B cell (primary cell): ENCODE data around the gene POLR3GL. TPM values are rescaled to one million over a fixed set of nuclear protein-coding genes. Genes with fewer than 3 reads are reported as not detected.
A peak's percentile ranks its signal among the peaks of the same experiment; 100 is the strongest.

Source experiments
- ATAC-seq: fragments of 200-7000 bp; cut with Tn5 transposase; one replicate; pipeline ENCODE4 v1.10.0; 2021; ENCODE audit warnings: low read depth, mild to moderate bottlenecking, moderate number of reproducible peaks, moderate library complexity
- CTCF ChIA-PET: fragments of 350-600 bp; sonication (Branson Sonifier 250); formaldehyde crosslinking; loops from one replicate; lab custom pipeline; 2021; ENCODE audit warnings: antibody characterized with exemption, inconsistent platforms; lab: Charles Lee
- POLR2A ChIA-PET: fragments of 350-600 bp; sonication (Branson Sonifier 250); formaldehyde crosslinking; loops from one replicate; lab custom pipeline; 2021; ENCODE audit warnings: antibody characterized with exemption; lab: Charles Lee
- DNase-seq: peaks from one replicate; pipeline ENCODE4 v3.0.0; 2013
- H2AFZ ChIP-seq: 2 replicates; pipeline ENCODE4 v1.6.1; 2012; ENCODE audit warnings: mild to moderate bottlenecking, low read depth, low read length; ENCODE audit not compliant: insufficient read depth, poor library complexity, severe bottlenecking
- H3K27ac ChIP-seq, 2 donors: 1 replicate in 1 of 2; 2 replicates in 1 of 2; pipeline ENCODE4 v1.5.1; 2012 to 2013; ENCODE audit warnings: low read length in 2 of 2, mild to moderate bottlenecking in 2 of 2, moderate library complexity in 1 of 2
- H3K27me3 ChIP-seq, 4 experiments: fragments of 200-600 bp in 1 of 4; sonication (generic) in 1 of 4; replicated peaks in 1 of 4; 1 replicate in 2 of 4; 2 replicates in 2 of 4; pipeline versions ENCODE4 v1.6.1 to v1.7.0; 2013 to 2016; ENCODE audit warnings: low read length in 3 of 4, mild to moderate bottlenecking in 2 of 4, mixed read lengths in 1 of 4, moderate library complexity in 1 of 4; ENCODE audit not compliant: insufficient read depth in 4 of 4, control insufficient read depth in 3 of 4; ENCODE audit errors: control extremely low read depth in 1 of 4
- H3K36me3 ChIP-seq, 2 experiments: replicated peaks in 1 of 2; 1 replicate in 1 of 2; 2 replicates in 1 of 2; pipeline versions ENCODE4 v1.6.1 to v1.7.1; 2013; ENCODE audit warnings: low read length in 1 of 2; ENCODE audit not compliant: insufficient read depth in 2 of 2, control insufficient read depth in 1 of 2; ENCODE audit errors: control extremely low read depth in 1 of 2, extremely low read depth in 1 of 2
- H3K4me1 ChIP-seq, 2 donors: fragments of 200-600 bp in 1 of 2; sonication (generic) in 1 of 2; 1 replicate in 1 of 2; 2 replicates in 1 of 2; pipeline versions ENCODE4 v1.5.1 to v1.6.1; 2013 to 2017; ENCODE audit warnings: low read length in 2 of 2; ENCODE audit not compliant: control insufficient read depth in 2 of 2, insufficient read depth in 2 of 2
- H3K4me2 ChIP-seq: replicated peaks from 2 replicates; pipeline ENCODE3; 2012; ENCODE audit warnings: mild to moderate bottlenecking, low read depth, low read length; ENCODE audit not compliant: poor library complexity, severe bottlenecking
- H3K4me3 ChIP-seq, 5 experiments: fragments of 200-600 bp in 1 of 5; sonication (generic) in 1 of 5; 1 replicate in 3 of 5; 2 replicates in 2 of 5; pipeline versions ENCODE4 v1.5.1 to v1.7.0; 2011 to 2016; ENCODE audit warnings: low read length in 4 of 5, mild to moderate bottlenecking in 4 of 5, low read depth in 2 of 5, control low read depth in 1 of 5, moderate library complexity in 1 of 5; ENCODE audit not compliant: insufficient read depth in 1 of 5; ENCODE audit errors: control extremely low read depth in 1 of 5, extremely low read depth in 1 of 5
- H3K79me2 ChIP-seq: fragments of 200-600 bp; sonication (generic); one replicate; pipeline ENCODE4 v1.6.0; 2016; ENCODE audit warnings: low read length; ENCODE audit not compliant: control insufficient read depth, insufficient read depth
- H3K9ac ChIP-seq: fragments of 200-600 bp; sonication (generic); 2 replicates; pipeline ENCODE4 v1.6.1; 2017; ENCODE audit warnings: mild to moderate bottlenecking, low read length, moderate library complexity
- H3K9me3 ChIP-seq, 3 donors: one replicate each; pipeline versions ENCODE4 v1.6.1 to v1.7.1; 2013; ENCODE audit warnings: low read length in 2 of 3; ENCODE audit not compliant: control insufficient read depth in 2 of 3, insufficient read depth in 1 of 3; ENCODE audit errors: control extremely low read depth in 1 of 3
- H4K20me1 ChIP-seq: 2 replicates; pipeline ENCODE4 v1.6.0; 2012; ENCODE audit warnings: mild to moderate bottlenecking, low read length; ENCODE audit not compliant: insufficient read depth, control insufficient read depth, poor library complexity, severe bottlenecking
- H3K27ac Mint-ChIP-seq: one replicate; pipeline ENCODE4 v1.8.0; 2021; ENCODE audit warnings: mixed read lengths
- H3K27me3 Mint-ChIP-seq: one replicate; pipeline ENCODE4 v1.8.0; 2021; ENCODE audit warnings: mixed read lengths
- H3K4me1 Mint-ChIP-seq: one replicate; pipeline ENCODE4 v1.8.0; 2021; ENCODE audit warnings: mixed read lengths
- H3K4me3 Mint-ChIP-seq: one replicate; pipeline ENCODE4 v1.8.0; 2021; ENCODE audit warnings: mixed read lengths
- H3K9me3 Mint-ChIP-seq: one replicate; pipeline ENCODE4 v1.8.0; 2022; ENCODE audit warnings: mixed read lengths; ENCODE audit not compliant: insufficient read depth
- CTCF ChIP-seq: fragments of 200-600 bp; IDR thresholded peaks from one replicate; pipeline ENCODE4 v1.8.0; 2022; ENCODE audit warnings: antibody characterized with exemption, mild to moderate bottlenecking
- EZH2 ChIP-seq: IDR thresholded peaks from 2 replicates; pipeline ENCODE4 v1.6.1; 2012; ENCODE audit warnings: borderline replicate concordance, low read depth, mild to moderate bottlenecking, moderate library complexity, low read length; ENCODE audit not compliant: insufficient read depth, poor library complexity, severe bottlenecking
- WGBS: methylation state at CpG from one replicate; pipeline ENCODE4 v1.1.5; 2013; ENCODE audit warnings: missing lambda C conversion rate; ENCODE audit not compliant: insufficient coverage; 5-methylcytosine and 5-hydroxymethylcytosine counted together
- intact Hi-C: fragments of 100-400 bp; cut with micrococcal nuclease; formaldehyde crosslinking; loops from one replicate; pipeline ENCODE4 v1.10.0; 2022
- polyA plus RNA-seq: library from polyadenylated mRNA; depleted of rRNA; stranded (reverse); fragments of >200 nt; gene quantifications from 2 replicates; pipeline ENCODE4 v1.2.3, GENCODE V29; 2012
- total RNA-seq, 2 donors: library from RNA; stranded (reverse); fragments of 120-200 nt in 1 of 2; gene quantifications; 1 replicate in 1 of 2; 2 replicates in 1 of 2; pipeline versions ENCODE4 v1.2.3 to v1.2.4, GENCODE V29; 2013 to 2022

POLR3GL gene
- total and polyA plus RNA-seq, 2 donors (not counting 1 experiment from before 2014, with no cell fraction given): 17.6 to 33.3 TPM

- no peaks in the 10 kb centered on the region for H3K27me3 ChIP-seq
- no peak overlapping the region for H2AFZ ChIP-seq
- peaks cover 10% of the 10 kb centered on the region for H3K79me2 ChIP-seq
- intact Hi-C loops: no loop called here
- Mint-ChIP-seq H3K4me1 (peaks cover 41% of the 10 kb centered on the region), H3K4me3 (peak overlapping the region; percentile 82), H3K27ac (peak overlapping the region; percentile 81), H3K9me3 (no peaks in the 10 kb centered on the region), H3K27me3 (no peaks in the 10 kb centered on the region)
- H3K27ac ChIP-seq: no peak overlapping the region
- POLR2A ChIA-PET: interaction anchor here (0.6 to 1.1 kb wide), 2 partner anchors 48 to 92 kb away, joined by 3 to 4 read pairs; partner anchors contain the start of genes ANKRD34A and POLR3GL
- H3K4me1 ChIP-seq: peaks cover 15 to 24% of the 10 kb centered on the region in 2 donors
- WGBS: 93% methylated on average over 5 of the region's 5 CpGs
- no peaks in the 10 kb centered on the region for H3K9me3 ChIP-seq
- H3K4me2 ChIP-seq: no peak overlapping the region
- CTCF ChIA-PET: interaction anchor here (0.8 to 9.3 kb wide), 2 partner anchors 10 to 70 kb away, joined by 3 to 107 read pairs; partner anchors contain the start of gene NUDT17
- TF ChIP-seq CTCF: no peak
- TF ChIP-seq EZH2: no peak
- H3K4me3 ChIP-seq: no peak overlapping the region
- no peak for ATAC-seq
- no peak overlapping the region for H3K9ac ChIP-seq
- H3K36me3 ChIP-seq: peaks cover 0 to 31% of the 10 kb centered on the region in 2 experiments
- no peaks in the 10 kb centered on the region for H4K20me1 ChIP-seq
- no peak for DNase-seq
Measured at GRCh38 chr1:145916745-145917144, 47.7 kb upstream of the POLR3GL start.

GRCh38 chr1:145917595-145917994 is 46.9 kb upstream of the POLR3GL start:
- no peaks in the 10 kb centered on the region for H4K20me1 ChIP-seq
- H3K4me1 ChIP-seq: peaks cover 15 to 24% of the 10 kb centered on the region in 2 donors
- ATAC-seq (no peak), DNase-seq (no peak)
- ChIA-PET CTCF (no interaction called here), POLR2A (interaction anchor here (0.6 to 2.5 kb wide), 4 partner anchors 10 to 49 kb away, joined by 4 to 28 read pairs (median 12); partner anchors contain the start of genes ANKRD34A, LIX1L, POLR3GL and RBM8A)
- Mint-ChIP-seq H3K9me3 (no peaks in the 10 kb centered on the region), H3K27me3 (no peaks in the 10 kb centered on the region), H3K27ac (peak overlapping the region; percentile 95), H3K4me3 (peak overlapping the region; percentile 92), H3K4me1 (peaks cover 37% of the 10 kb centered on the region)
- peaks cover 0 to 25% of the 10 kb centered on the region in 2 experiments for H3K36me3 ChIP-seq
- no peaks in the 10 kb centered on the region for H3K27me3 ChIP-seq
- H3K27ac ChIP-seq: peak overlapping the region; percentile 74 to 79
- peak overlapping the region; percentile 90 for H2AFZ ChIP-seq
- peaks cover 10% of the 10 kb centered on the region for H3K79me2 ChIP-seq
- peak overlapping the region; percentile 68 for H3K9ac ChIP-seq
- intact Hi-C loops: no loop called here
- TF ChIP-seq CTCF: no peak
- peak overlapping the region; percentile 75 for H3K4me2 ChIP-seq
- no peaks in the 10 kb centered on the region for H3K9me3 ChIP-seq
- peak overlapping the region; percentile 69 to 98 (median 75) for H3K4me3 ChIP-seq
- 100% methylated on average over 1 of the region's 5 CpGs for whole genome bisulfite sequencing
